Measurements from ENCODE around the gene CASP9.

The CASP9 gene

DNA sequence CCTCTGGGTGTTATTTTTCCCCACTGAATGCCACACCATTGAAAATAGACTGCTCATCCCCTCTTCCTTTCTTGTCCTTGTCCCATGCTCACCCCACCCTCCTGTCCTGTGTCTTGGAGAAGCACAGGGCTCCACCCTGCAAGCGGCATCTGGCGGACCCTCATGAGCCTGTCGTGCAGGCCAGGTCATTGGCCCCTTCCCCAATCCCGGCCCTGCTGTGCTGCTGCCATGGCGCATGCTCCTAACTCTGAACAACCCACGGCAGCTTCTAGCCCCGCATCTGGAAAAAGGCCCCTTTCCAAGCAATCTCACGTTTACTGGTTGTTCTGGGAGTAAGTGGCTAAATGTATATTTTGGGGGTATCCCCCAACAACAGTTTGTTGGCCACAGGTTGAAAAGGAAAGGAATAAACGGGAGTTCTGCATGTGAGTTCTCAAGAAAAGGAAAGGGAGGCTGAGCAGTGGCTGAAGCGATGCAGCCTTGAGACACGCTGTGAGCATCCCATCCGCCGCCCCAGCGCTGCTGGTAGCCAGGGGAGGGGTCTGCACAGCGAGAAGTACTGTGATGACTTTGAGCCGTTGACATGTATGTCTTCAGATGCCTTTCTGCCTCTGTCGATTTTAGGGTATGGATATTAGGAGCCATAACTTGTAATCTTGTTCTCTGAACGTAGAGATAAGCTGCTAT is 44.5 kb upstream of the CASP9 start:
- Histone ChIP-seq H3K9me3 (ENCODE audit: control insufficient read depth, insufficient read depth, low read depth, low read length) (no peaks in the 10 kb centered on the region), H3K36me3 (ENCODE audit: control insufficient read depth in 2 of 2, insufficient read depth in 1 of 2, low read length in 2 of 2) (peaks cover 24 to 63% of the 10 kb centered on the region in 2 experiments), H3K27ac (ENCODE audit: extremely low read depth, low read depth, low read length) (no peak overlapping the region), H3K4me3 (ENCODE audit: low read depth, low read length) (no peak overlapping the region), H3K4me1 (ENCODE audit: control insufficient read depth, insufficient read depth, low read length) (no peaks in the 10 kb centered on the region)
- CTCF ChIA-PET, result interaction anchor here (0.6 to 1.2 kb wide), 3 partner anchors 146 to 173 kb away, joined by 3 read pairs; no protein-coding TSS in a partner anchor
- POLR2A ChIA-PET, result no interaction called here
- TF ChIP-seq, protein P1, sequence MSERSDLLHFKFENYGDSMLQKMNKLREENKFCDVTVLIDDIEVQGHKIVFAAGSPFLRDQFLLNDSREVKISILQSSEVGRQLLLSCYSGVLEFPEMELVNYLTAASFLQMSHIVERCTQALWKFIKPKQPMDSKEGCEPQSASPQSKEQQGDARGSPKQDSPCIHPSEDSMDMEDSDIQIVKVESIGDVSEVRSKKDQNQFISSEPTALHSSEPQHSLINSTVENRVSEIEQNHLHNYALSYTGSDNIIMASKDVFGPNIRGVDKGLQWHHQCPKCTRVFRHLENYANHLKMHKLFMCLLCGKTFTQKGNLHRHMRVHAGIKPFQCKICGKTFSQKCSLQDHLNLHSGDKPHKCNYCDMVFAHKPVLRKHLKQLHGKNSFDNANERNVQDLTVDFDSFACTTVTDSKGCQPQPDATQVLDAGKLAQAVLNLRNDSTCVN (tag by site-specific recombination; optimal IDR thresholded peaks at IDR 0.05), result no peak
- TF ChIP-seq ZNF311 (tag by site-specific recombination; IDR thresholded peaks at IDR 0.05; ENCODE audit: borderline replicate concordance) (no peak), ZBTB1 (tag by site-specific recombination; IDR thresholded peaks at IDR 0.05) (no peak), ZNF155 (tag by site-specific recombination; IDR thresholded peaks at IDR 0.05) (no peak), ZNF174 (tag by site-specific recombination; IDR thresholded peaks at IDR 0.05) (no peak), ZNF664 (tag by site-specific recombination; IDR thresholded peaks at IDR 0.05) (no peak), ZNF350 (tag by site-specific recombination; IDR thresholded peaks at IDR 0.05) (no peak), SP7 (tag by site-specific recombination; IDR thresholded peaks at IDR 0.05) (no peak), ZNF132 (tag by site-specific recombination; IDR thresholded peaks at IDR 0.05; ENCODE audit: borderline replicate concordance) (no peak)
- TF ChIP-seq, protein P2, sequence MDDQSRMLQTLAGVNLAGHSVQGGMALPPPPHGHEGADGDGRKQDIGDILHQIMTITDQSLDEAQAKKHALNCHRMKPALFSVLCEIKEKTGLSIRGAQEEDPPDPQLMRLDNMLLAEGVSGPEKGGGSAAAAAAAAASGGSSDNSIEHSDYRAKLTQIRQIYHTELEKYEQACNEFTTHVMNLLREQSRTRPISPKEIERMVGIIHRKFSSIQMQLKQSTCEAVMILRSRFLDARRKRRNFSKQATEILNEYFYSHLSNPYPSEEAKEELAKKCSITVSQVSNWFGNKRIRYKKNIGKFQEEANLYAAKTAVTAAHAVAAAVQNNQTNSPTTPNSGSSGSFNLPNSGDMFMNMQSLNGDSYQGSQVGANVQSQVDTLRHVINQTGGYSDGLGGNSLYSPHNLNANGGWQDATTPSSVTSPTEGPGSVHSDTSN (CRISPR knock-in tag; IDR thresholded peaks at IDR 0.05), result no peak

DNA sequence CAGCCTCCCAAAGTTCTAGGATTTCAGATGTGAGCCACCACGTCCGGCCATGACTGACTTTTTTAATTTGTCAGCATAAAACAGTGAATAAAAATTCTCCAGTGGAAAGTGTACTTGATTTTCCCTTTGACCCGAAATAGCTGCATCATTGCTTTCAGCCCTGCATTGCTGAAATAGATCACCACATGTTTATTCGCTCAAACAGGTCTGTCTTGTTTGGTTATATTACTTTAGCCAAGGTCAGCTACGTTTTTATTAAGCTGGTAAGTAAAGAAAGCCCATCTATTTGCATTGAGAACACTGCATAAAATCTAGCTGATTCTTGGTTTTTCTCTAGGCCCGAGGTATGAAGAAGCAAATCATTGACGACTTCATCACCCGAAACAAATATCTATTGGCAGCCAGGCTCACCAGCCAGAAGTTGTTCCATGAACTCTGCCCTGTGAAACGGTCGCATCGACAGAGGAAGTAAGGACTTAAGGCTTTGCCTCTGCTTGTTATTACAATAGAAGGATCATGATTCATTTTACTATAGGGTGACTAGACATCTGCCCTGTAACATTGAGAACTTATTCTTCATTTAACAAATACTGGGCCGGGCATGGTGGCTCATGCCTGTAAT is 35.3 kb upstream of the CASP9 start:
- POLR2A ChIA-PET, result no interaction called here
- CTCF ChIA-PET, result interaction anchor here (0.7 kb wide), 1 partner anchor 69 kb away, joined by 3 read pairs; no protein-coding TSS in a partner anchor
- no peaks in the 10 kb centered on the region for H3K9me3 ChIP-seq (ENCODE audit: control insufficient read depth, insufficient read depth, low read depth, low read length)
- H3K4me1 ChIP-seq (ENCODE audit: control insufficient read depth, insufficient read depth, low read length), result no peaks in the 10 kb centered on the region
- no peak overlapping the region for H3K27ac ChIP-seq (ENCODE audit: extremely low read depth, low read depth, low read length)
- peaks cover 32 to 56% of the 10 kb centered on the region in 2 experiments for H3K36me3 ChIP-seq (ENCODE audit: control insufficient read depth in 2 of 2, insufficient read depth in 1 of 2, low read length in 2 of 2)
- no peak overlapping the region for H3K4me3 ChIP-seq (ENCODE audit: low read depth, low read length)
- TF ChIP-seq, protein P3, sequence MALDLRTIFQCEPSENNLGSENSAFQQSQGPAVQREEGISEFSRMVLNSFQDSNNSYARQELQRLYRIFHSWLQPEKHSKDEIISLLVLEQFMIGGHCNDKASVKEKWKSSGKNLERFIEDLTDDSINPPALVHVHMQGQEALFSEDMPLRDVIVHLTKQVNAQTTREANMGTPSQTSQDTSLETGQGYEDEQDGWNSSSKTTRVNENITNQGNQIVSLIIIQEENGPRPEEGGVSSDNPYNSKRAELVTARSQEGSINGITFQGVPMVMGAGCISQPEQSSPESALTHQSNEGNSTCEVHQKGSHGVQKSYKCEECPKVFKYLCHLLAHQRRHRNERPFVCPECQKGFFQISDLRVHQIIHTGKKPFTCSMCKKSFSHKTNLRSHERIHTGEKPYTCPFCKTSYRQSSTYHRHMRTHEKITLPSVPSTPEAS (tag by site-specific recombination; IDR thresholded peaks at IDR 0.05), result no peak
- TF ChIP-seq TRIM28 (IDR thresholded peaks at IDR 0.05; ENCODE audit: borderline replicate concordance, low read length), result no peak
- TF ChIP-seq, protein P4, sequence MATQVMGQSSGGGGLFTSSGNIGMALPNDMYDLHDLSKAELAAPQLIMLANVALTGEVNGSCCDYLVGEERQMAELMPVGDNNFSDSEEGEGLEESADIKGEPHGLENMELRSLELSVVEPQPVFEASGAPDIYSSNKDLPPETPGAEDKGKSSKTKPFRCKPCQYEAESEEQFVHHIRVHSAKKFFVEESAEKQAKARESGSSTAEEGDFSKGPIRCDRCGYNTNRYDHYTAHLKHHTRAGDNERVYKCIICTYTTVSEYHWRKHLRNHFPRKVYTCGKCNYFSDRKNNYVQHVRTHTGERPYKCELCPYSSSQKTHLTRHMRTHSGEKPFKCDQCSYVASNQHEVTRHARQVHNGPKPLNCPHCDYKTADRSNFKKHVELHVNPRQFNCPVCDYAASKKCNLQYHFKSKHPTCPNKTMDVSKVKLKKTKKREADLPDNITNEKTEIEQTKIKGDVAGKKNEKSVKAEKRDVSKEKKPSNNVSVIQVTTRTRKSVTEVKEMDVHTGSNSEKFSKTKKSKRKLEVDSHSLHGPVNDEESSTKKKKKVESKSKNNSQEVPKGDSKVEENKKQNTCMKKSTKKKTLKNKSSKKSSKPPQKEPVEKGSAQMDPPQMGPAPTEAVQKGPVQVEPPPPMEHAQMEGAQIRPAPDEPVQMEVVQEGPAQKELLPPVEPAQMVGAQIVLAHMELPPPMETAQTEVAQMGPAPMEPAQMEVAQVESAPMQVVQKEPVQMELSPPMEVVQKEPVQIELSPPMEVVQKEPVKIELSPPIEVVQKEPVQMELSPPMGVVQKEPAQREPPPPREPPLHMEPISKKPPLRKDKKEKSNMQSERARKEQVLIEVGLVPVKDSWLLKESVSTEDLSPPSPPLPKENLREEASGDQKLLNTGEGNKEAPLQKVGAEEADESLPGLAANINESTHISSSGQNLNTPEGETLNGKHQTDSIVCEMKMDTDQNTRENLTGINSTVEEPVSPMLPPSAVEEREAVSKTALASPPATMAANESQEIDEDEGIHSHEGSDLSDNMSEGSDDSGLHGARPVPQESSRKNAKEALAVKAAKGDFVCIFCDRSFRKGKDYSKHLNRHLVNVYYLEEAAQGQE (tag by site-specific recombination; IDR thresholded peaks at IDR 0.05), result no peak
- no peak for TF ChIP-seq ZNF169 (tag by site-specific recombination; IDR thresholded peaks at IDR 0.05)
- no peak for TF ChIP-seq ZNF544 (tag by site-specific recombination; IDR thresholded peaks at IDR 0.05)
- TF ChIP-seq ZNF654 (tag by site-specific recombination; IDR thresholded peaks at IDR 0.05; ENCODE audit: low read depth), result no peak
- no peak for TF ChIP-seq ZNF707 (tag by site-specific recombination; IDR thresholded peaks at IDR 0.05)
- TF ChIP-seq ZNF501 (tag by site-specific recombination; IDR thresholded peaks at IDR 0.05), result no peak
- TF ChIP-seq ZNF560 (tag by site-specific recombination; IDR thresholded peaks at IDR 0.05; ENCODE audit: borderline replicate concordance), result no peak
- TF ChIP-seq ZNF19 (tag by site-specific recombination; IDR thresholded peaks at IDR 0.05; ENCODE audit: low read depth), result no peak
- no peak for TF ChIP-seq ZNF133 (tag by site-specific recombination; IDR thresholded peaks at IDR 0.05)
- no peak for TF ChIP-seq HOXD13 (CRISPR knock-in tag; IDR thresholded peaks at IDR 0.05; ENCODE audit: borderline replicate concordance)
- no peak for TF ChIP-seq SCRT1 (tag by site-specific recombination; IDR thresholded peaks at IDR 0.05; ENCODE audit: borderline replicate concordance)
- TF ChIP-seq ZNF747 (tag by site-specific recombination; IDR thresholded peaks at IDR 0.05), result no peak
- no peak for TF ChIP-seq ZNF140 (tag by site-specific recombination; IDR thresholded peaks at IDR 0.05)
- TF ChIP-seq, protein P5, sequence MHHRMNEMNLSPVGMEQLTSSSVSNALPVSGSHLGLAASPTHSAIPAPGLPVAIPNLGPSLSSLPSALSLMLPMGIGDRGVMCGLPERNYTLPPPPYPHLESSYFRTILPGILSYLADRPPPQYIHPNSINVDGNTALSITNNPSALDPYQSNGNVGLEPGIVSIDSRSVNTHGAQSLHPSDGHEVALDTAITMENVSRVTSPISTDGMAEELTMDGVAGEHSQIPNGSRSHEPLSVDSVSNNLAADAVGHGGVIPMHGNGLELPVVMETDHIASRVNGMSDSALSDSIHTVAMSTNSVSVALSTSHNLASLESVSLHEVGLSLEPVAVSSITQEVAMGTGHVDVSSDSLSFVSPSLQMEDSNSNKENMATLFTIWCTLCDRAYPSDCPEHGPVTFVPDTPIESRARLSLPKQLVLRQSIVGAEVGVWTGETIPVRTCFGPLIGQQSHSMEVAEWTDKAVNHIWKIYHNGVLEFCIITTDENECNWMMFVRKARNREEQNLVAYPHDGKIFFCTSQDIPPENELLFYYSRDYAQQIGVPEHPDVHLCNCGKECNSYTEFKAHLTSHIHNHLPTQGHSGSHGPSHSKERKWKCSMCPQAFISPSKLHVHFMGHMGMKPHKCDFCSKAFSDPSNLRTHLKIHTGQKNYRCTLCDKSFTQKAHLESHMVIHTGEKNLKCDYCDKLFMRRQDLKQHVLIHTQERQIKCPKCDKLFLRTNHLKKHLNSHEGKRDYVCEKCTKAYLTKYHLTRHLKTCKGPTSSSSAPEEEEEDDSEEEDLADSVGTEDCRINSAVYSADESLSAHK (tag by site-specific recombination; IDR thresholded peaks at IDR 0.05), result no peak
